Osteoblast (primary cell): ENCODE measurements around the gene KIAA1755. TPM values are rescaled to one million over a fixed set of nuclear protein-coding genes. Genes with fewer than 3 reads are reported as not detected.
"Not testable (repeated sequence)": the region's sequence is repeated elsewhere in the genome, so short reads cannot be mapped to it uniquely, and the experiment has no call there.

Source experiments
- DNase-seq: peaks from one replicate; pipeline ENCODE4 v3.0.0; 2011; ENCODE audit warnings: low spot score, mixed read lengths; ENCODE audit not compliant: insufficient read length; ENCODE audit errors: missing footprints
- H2AFZ ChIP-seq: 2 replicates; pipeline ENCODE4 v1.6.0; 2011; ENCODE audit warnings: mild to moderate bottlenecking, low read length
- H3K27ac ChIP-seq: 2 replicates; pipeline ENCODE4 v1.5.1; 2011; ENCODE audit warnings: mild to moderate bottlenecking, low read depth, low read length, moderate library complexity
- H3K27me3 ChIP-seq: 2 replicates; pipeline ENCODE4 v1.6.0; 2012; ENCODE audit warnings: mild to moderate bottlenecking, control low read depth, inconsistent platforms, low read length, moderate library complexity; ENCODE audit not compliant: insufficient read depth
- H3K36me3 ChIP-seq: 2 replicates; pipeline ENCODE4 v1.5.1; 2011; ENCODE audit warnings: mild to moderate bottlenecking, low read length, control low read depth, moderate library complexity; ENCODE audit not compliant: insufficient read depth
- H3K4me1 ChIP-seq: 2 replicates; pipeline ENCODE4 v1.5.1; 2011; ENCODE audit warnings: mild to moderate bottlenecking, low read length, control low read depth, moderate library complexity; ENCODE audit not compliant: insufficient read depth
- H3K4me2 ChIP-seq: 2 replicates; pipeline ENCODE4 v1.6.0; 2011; ENCODE audit warnings: mild to moderate bottlenecking, low read length; ENCODE audit not compliant: insufficient read depth
- H3K4me3 ChIP-seq: fragments of 200-600 bp; sonication (generic); 3 replicates; pipeline ENCODE4 v1.5.1; 2012; ENCODE audit warnings: mild to moderate bottlenecking, low read length, inconsistent platforms; ENCODE audit not compliant: insufficient read depth
- H3K79me2 ChIP-seq: 2 replicates; pipeline ENCODE4 v1.6.0; 2012; ENCODE audit warnings: mild to moderate bottlenecking, low read length, control low read depth, inconsistent platforms; ENCODE audit not compliant: insufficient read depth
- H3K9me3 ChIP-seq: 2 replicates; pipeline ENCODE4 v1.5.1; 2011; ENCODE audit warnings: low read depth, low read length, control low read depth
- H4K20me1 ChIP-seq: 2 replicates; pipeline ENCODE4 v1.6.0; 2012; ENCODE audit warnings: mild to moderate bottlenecking, low read length, control low read depth; ENCODE audit not compliant: insufficient read depth
- total RNA-seq: library from RNA; depleted of rRNA; stranded (reverse); fragments of >200 nt; gene quantifications from 2 replicates; pipeline ENCODE4 v1.2.3, GENCODE V29; 2012
- TF ChIP-seq, protein P1 (sequence below): IDR thresholded peaks from 2 replicates; pipeline ENCODE4 v1.5.1; 2011; ENCODE audit warnings: mild to moderate bottlenecking, low read depth, low read length, moderate library complexity; ENCODE audit errors: extremely low read depth

Gene KIAA1755
- total RNA-seq, 1 donor, result 2.5 TPM

DNA sequence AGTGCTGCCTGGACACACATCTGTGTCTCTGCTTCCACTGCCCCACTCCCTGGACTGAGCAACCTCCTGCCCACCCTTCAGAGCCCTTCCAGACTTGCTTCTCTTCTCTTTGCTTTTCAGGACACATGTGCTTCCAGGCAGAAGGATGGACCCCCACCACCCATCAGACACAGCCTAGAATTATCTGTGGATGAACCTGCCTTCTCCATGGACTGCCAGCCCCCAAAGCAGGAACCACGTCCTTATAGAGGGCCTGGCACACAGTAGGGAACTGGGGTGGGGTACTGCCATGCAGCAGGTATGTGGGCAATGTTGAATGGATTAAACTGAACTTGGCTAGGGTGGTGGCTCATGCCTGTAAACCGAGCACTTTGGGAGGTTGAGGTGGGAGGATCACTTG lies 3.6 kb downstream of the KIAA1755 start:
- H3K36me3 ChIP-seq, result peaks cover 3% of the 10 kb centered on the region

DNA sequence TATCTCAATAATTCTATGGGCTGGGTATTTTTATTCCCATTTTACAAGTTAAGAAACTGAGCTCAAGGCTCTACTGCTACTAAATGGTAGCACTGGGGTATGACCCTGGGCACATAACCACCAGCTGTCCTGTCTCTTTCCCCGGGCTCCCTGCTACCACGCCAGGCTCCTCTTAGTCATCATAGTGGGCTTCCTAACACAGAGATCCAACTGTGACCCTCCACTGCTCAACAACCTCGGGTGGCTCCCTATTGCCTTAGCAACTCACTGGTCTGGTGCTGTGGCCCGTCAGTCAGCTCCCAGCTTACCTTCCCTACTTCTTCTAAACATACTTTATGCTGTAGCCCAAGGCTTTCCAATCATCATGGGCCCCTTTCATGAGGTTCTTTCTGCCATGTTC lies 4.5 kb downstream of the KIAA1755 start:
- Histone ChIP-seq H3K27ac (peak overlapping the region; percentile 51), H3K79me2 (peaks cover 4% of the 10 kb centered on the region), H2AFZ (no peak overlapping the region), H4K20me1 (no peaks in the 10 kb centered on the region), H3K27me3 (no peaks in the 10 kb centered on the region), H3K9me3 (no peaks in the 10 kb centered on the region), H3K4me2 (peak overlapping the region; percentile 47), H3K4me1 (peaks cover 50% of the 10 kb centered on the region), H3K36me3 (peaks cover 3% of the 10 kb centered on the region), H3K4me3 (no peak overlapping the region)
- no peak for DNase-seq
- TF ChIP-seq, protein P1, sequence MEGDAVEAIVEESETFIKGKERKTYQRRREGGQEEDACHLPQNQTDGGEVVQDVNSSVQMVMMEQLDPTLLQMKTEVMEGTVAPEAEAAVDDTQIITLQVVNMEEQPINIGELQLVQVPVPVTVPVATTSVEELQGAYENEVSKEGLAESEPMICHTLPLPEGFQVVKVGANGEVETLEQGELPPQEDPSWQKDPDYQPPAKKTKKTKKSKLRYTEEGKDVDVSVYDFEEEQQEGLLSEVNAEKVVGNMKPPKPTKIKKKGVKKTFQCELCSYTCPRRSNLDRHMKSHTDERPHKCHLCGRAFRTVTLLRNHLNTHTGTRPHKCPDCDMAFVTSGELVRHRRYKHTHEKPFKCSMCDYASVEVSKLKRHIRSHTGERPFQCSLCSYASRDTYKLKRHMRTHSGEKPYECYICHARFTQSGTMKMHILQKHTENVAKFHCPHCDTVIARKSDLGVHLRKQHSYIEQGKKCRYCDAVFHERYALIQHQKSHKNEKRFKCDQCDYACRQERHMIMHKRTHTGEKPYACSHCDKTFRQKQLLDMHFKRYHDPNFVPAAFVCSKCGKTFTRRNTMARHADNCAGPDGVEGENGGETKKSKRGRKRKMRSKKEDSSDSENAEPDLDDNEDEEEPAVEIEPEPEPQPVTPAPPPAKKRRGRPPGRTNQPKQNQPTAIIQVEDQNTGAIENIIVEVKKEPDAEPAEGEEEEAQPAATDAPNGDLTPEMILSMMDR, result no peak

More for the DNA sequence above, 3.6 kb downstream of the KIAA1755 start:
- Histone ChIP-seq H3K27ac (peak overlapping the region; percentile 13), H3K79me2 (peaks cover 4% of the 10 kb centered on the region), H3K27me3 (no peaks in the 10 kb centered on the region), H3K4me3 (no peak overlapping the region), H3K9me3 (no peaks in the 10 kb centered on the region), H2AFZ (no peak overlapping the region), H3K4me2 (no peak overlapping the region), H3K4me1 (peaks cover 50% of the 10 kb centered on the region), H4K20me1 (no peaks in the 10 kb centered on the region)
- no peak for DNase-seq
- TF ChIP-seq, protein P1, result no peak

DNA sequence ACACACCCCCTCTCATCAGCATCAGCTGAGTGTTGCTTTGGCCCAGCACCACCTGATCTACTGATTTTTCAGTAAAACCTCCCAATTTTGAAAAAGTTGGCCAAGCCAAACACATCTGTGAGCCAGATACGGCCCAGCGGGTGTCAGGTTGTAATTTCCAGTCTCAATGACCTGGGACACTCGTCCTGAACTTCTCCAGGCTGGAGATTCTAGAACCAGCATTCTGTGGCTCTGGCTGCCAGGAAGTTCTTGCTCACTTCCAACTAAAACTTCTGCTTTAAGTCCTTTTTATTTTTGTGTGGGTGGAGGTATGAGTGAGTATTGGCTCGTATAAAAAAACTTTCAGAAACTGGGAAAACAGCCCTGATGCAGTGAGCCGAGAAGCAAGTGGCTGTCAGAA lies 5.1 kb downstream of the KIAA1755 start:
- Histone ChIP-seq H3K4me3 (no peak overlapping the region), H3K4me2 (peak overlapping the region; percentile 47), H3K4me1 (peaks cover 49% of the 10 kb centered on the region), H3K27me3 (no peaks in the 10 kb centered on the region), H4K20me1 (no peaks in the 10 kb centered on the region), H3K36me3 (peaks cover 3% of the 10 kb centered on the region), H3K27ac (peak overlapping the region; percentile 51), H3K79me2 (peaks cover 4% of the 10 kb centered on the region), H2AFZ (peak overlapping the region; percentile 52), H3K9me3 (no peaks in the 10 kb centered on the region)
- peak; percentile 91 for DNase-seq
- TF ChIP-seq, protein P1, result no peak

GRCh38 chr20:38254621-38255020 lies 5.9 kb downstream of the KIAA1755 start:
- H3K27ac ChIP-seq, H3K9me3 ChIP-seq, H3K4me3 ChIP-seq, H3K36me3 ChIP-seq, H3K4me2 ChIP-seq, H4K20me1 ChIP-seq, DNase-seq, H3K27me3 ChIP-seq, H3K79me2 ChIP-seq, H2AFZ ChIP-seq: not testable (repeated sequence)
- H3K4me1 ChIP-seq, result peaks cover 41% of the 10 kb centered on the region
